Natural killer cell (primary cell): Measurements from ENCODE around the gene SUN5. TPM values are rescaled to one million over a fixed set of nuclear protein-coding genes. Genes with fewer than 3 reads are reported as not detected.

Experiments used
- ATAC-seq, 3 donors: fragments of 150-1000 bp in 2 of 3; fragments of 200-7000 bp in 1 of 3; cut with Tn5 transposase; 1 replicate in 1 of 3; 2 replicates in 2 of 3; pipeline ENCODE4 v1.10.0; 2021; ENCODE audit warnings: mild to moderate bottlenecking in 2 of 3, moderate library complexity in 2 of 3
- DNase-seq, 2 donors: peaks; one replicate each; pipeline versions ENCODE4 v3.0.0 to v3.0.0-alpha.2; 2013 to 2021; ENCODE audit warnings: mixed read lengths in 1 of 2
- H3K27ac ChIP-seq: one replicate; pipeline ENCODE4 v1.5.1; 2013; ENCODE audit warnings: mild to moderate bottlenecking, low read length
- H3K27me3 ChIP-seq: one replicate; pipeline ENCODE4 v1.6.1; 2013; ENCODE audit warnings: low read length; ENCODE audit not compliant: control insufficient read depth, insufficient read depth
- H3K36me3 ChIP-seq: one replicate; pipeline ENCODE4 v1.6.1; 2013; ENCODE audit warnings: low read length; ENCODE audit not compliant: control insufficient read depth, insufficient read depth
- H3K4me1 ChIP-seq: one replicate; pipeline ENCODE4 v1.6.1; 2013; ENCODE audit warnings: low read length; ENCODE audit not compliant: control insufficient read depth, insufficient read depth
- H3K4me3 ChIP-seq: one replicate; pipeline ENCODE4 v1.5.1; 2013; ENCODE audit warnings: low read length
- H3K9me3 ChIP-seq: one replicate; pipeline ENCODE4 v1.6.1; 2013; ENCODE audit warnings: low read length; ENCODE audit not compliant: control insufficient read depth, insufficient read depth
- H3K27ac Mint-ChIP-seq, 2 donors: one replicate each; pipeline ENCODE4 v1.8.0; 2022; ENCODE audit warnings: mild to moderate bottlenecking in 2 of 2, mixed read lengths in 2 of 2, moderate library complexity in 1 of 2
- H3K27me3 Mint-ChIP-seq, 2 donors: one replicate each; pipeline ENCODE4 v1.8.0; 2022; ENCODE audit warnings: low read depth in 2 of 2, mixed read lengths in 2 of 2
- H3K36me3 Mint-ChIP-seq: one replicate; pipeline ENCODE4 v1.8.0; 2022; ENCODE audit warnings: mixed read lengths
- H3K4me1 Mint-ChIP-seq, 2 donors: one replicate each; pipeline ENCODE4 v1.8.0; 2022; ENCODE audit warnings: mixed read lengths in 2 of 2
- H3K4me3 Mint-ChIP-seq: one replicate; pipeline ENCODE4 v1.8.0; 2022; ENCODE audit warnings: mild to moderate bottlenecking, moderate library complexity, mixed read lengths
- H3K9me3 Mint-ChIP-seq, 2 donors: one replicate each; pipeline ENCODE4 v1.8.0; 2022; ENCODE audit warnings: mixed read lengths in 2 of 2
- CTCF ChIP-seq: fragments of 200-600 bp; IDR thresholded peaks from one replicate; pipeline ENCODE4 v1.8.0; 2022; ENCODE audit warnings: antibody characterized with exemption
- WGBS: methylation state at CpG from one replicate; pipeline ENCODE4 v1.1.7; 2013; ENCODE audit warnings: missing lambda C conversion rate; ENCODE audit not compliant: insufficient coverage; 5-methylcytosine and 5-hydroxymethylcytosine counted together
- intact Hi-C: fragments of 100-400 bp; cut with micrococcal nuclease; formaldehyde crosslinking; loops from one replicate; pipeline ENCODE4 v1.14.2; 2022
- total RNA-seq, 4 donors: library from RNA; stranded (reverse); fragments of 120-200 nt in 1 of 4; gene quantifications; one replicate each; pipeline versions ENCODE4 v1.2.3 to v1.2.4, GENCODE V29; 2013 to 2022

Gene SUN5
- total RNA-seq, 3 donors from 2014 or later (not counting 1 experiment from before 2014, with no cell fraction given) = not detected

GRCh38 chr20:33025318-33025876 is 21.2 kb upstream of the SUN5 start:
- Mint-ChIP-seq H3K27me3 (no peaks in the 10 kb centered on the region), H3K27ac (no peak overlapping the region), H3K4me1 (no peaks in the 10 kb centered on the region), H3K9me3 (no peaks in the 10 kb centered on the region), H3K4me3 (no peak overlapping the region), H3K36me3 (no peaks in the 10 kb centered on the region)
- H3K27me3 ChIP-seq = no peaks in the 10 kb centered on the region
- ATAC-seq = no peak
- 68% methylated on average over 9 of the region's 9 CpGs for WGBS
- no peak overlapping the region for H3K27ac ChIP-seq
- no peaks in the 10 kb centered on the region for H3K9me3 ChIP-seq
- intact Hi-C loops = no loop called here
- DNase-seq = no peak
- no peaks in the 10 kb centered on the region for H3K4me1 ChIP-seq
- no peaks in the 10 kb centered on the region for H3K36me3 ChIP-seq
- H3K4me3 ChIP-seq = no peak overlapping the region
- no peak for TF ChIP-seq CTCF

- no peaks in the 10 kb centered on the region for H3K36me3 ChIP-seq
- H3K9me3 ChIP-seq = no peaks in the 10 kb centered on the region
- H3K27ac Mint-ChIP-seq = no peak overlapping the region
- no peak overlapping the region for H3K4me3 Mint-ChIP-seq
- DNase-seq = no peak
- no peak for ATAC-seq
- intact Hi-C loops = no loop called here
- H3K27me3 Mint-ChIP-seq = no peaks in the 10 kb centered on the region
- H3K4me1 Mint-ChIP-seq = no peaks in the 10 kb centered on the region
- 78% methylated on average over 4 of the region's 5 CpGs for WGBS
- no peak overlapping the region for H3K4me3 ChIP-seq
- H3K9me3 Mint-ChIP-seq = no peaks in the 10 kb centered on the region
- no peaks in the 10 kb centered on the region for H3K4me1 ChIP-seq
- H3K27me3 ChIP-seq = no peaks in the 10 kb centered on the region
- no peak for TF ChIP-seq CTCF
- no peak overlapping the region for H3K27ac ChIP-seq
- H3K36me3 Mint-ChIP-seq = no peaks in the 10 kb centered on the region
Measured at GRCh38 chr20:33024609-33025317, 20.5 kb upstream of the SUN5 start.

GRCh38 chr20:33024243-33024560 is 20.0 kb upstream of the SUN5 start:
- Histone ChIP-seq H3K9me3 (no peaks in the 10 kb centered on the region), H3K27me3 (no peaks in the 10 kb centered on the region), H3K4me1 (no peaks in the 10 kb centered on the region), H3K4me3 (no peak overlapping the region), H3K36me3 (no peaks in the 10 kb centered on the region), H3K27ac (no peak overlapping the region)
- Mint-ChIP-seq H3K27me3 (no peaks in the 10 kb centered on the region), H3K27ac (no peak overlapping the region), H3K9me3 (no peaks in the 10 kb centered on the region), H3K4me3 (no peak overlapping the region), H3K36me3 (no peaks in the 10 kb centered on the region), H3K4me1 (no peaks in the 10 kb centered on the region)
- DNase-seq (no peak), ATAC-seq (no peak)
- no peak for TF ChIP-seq CTCF
- intact Hi-C loops = no loop called here
- WGBS = 100% methylated on average over 1 of the region's 1 CpG
